Nephron (organoid): ENCODE measurements around the gene ID2.

Experiments
- H3K27ac Mint-ChIP-seq, 3 experiments: 2 replicates each; pipeline ENCODE4 v1.8.0; 2020; ENCODE audit warnings: mixed read lengths in 3 of 3, mild to moderate bottlenecking in 2 of 3, moderate library complexity in 1 of 3
- H3K27me3 Mint-ChIP-seq: 2 replicates; pipeline ENCODE4 v1.8.0; 2021; ENCODE audit warnings: low read depth, mild to moderate bottlenecking, moderate library complexity, mixed read lengths
- H3K36me3 Mint-ChIP-seq: 2 replicates; pipeline ENCODE4 v1.8.0; 2020; ENCODE audit warnings: low read depth, mixed read lengths
- H3K4me1 Mint-ChIP-seq: 2 replicates; pipeline ENCODE4 v1.8.0; 2020; ENCODE audit warnings: mixed read lengths
- H3K4me3 Mint-ChIP-seq, 3 experiments: 2 replicates each; pipeline ENCODE4 v1.8.0; 2020; ENCODE audit warnings: mild to moderate bottlenecking in 3 of 3, mixed read lengths in 3 of 3, moderate library complexity in 2 of 3
- H3K9me3 Mint-ChIP-seq: 2 replicates; pipeline ENCODE4 v1.8.0; 2020; ENCODE audit warnings: mixed read lengths
- CTCF ChIP-seq, 3 experiments: fragments of 200-600 bp; sonication (generic); IDR thresholded peaks; one replicate each; pipeline ENCODE4 v1.5.0; 2021; ENCODE audit warnings: antibody characterized with exemption in 3 of 3; ENCODE audit not compliant: unreplicated experiment in 3 of 3

ID2 gene

GRCh38 chr2:8681786-8682692 lies at the start of gene ID2:
Gene ID2, plus strand, starts transcription at chr2:8682056. Its CDS starts 110 bp downstream, at chr2:8682166.
- no peak for TF ChIP-seq CTCF (IDR thresholded peaks at IDR 0.05; ENCODE audit: unreplicated experiment in 3 of 3)
- no peaks in the 10 kb centered on the region for H3K27me3 Mint-ChIP-seq
- peak within 1 kb of the TSS; percentile 98 to 99 (median 99) for H3K27ac Mint-ChIP-seq
- no peaks in the 10 kb centered on the region for H3K9me3 Mint-ChIP-seq
- peak within 1 kb of the TSS; percentile 99 to 100 (median 100) for H3K4me3 Mint-ChIP-seq
- peaks cover 24% of the 10 kb centered on the region for H3K36me3 Mint-ChIP-seq
- H3K4me1 Mint-ChIP-seq = peaks cover 35% of the 10 kb centered on the region

GRCh38 chr2:8632755-8633154 lies 49.1 kb upstream of the ID2 start:
- H3K27ac Mint-ChIP-seq = peak overlapping the region; percentile 63 to 99 (median 99)
- peaks cover 44% of the 10 kb centered on the region for H3K4me1 Mint-ChIP-seq

GRCh38 chr2:8633186-8633734 lies 48.6 kb upstream of the ID2 start:
- no peaks in the 10 kb centered on the region for H3K36me3 Mint-ChIP-seq
- peak overlapping the region; percentile 94 to 99 (median 99) for H3K27ac Mint-ChIP-seq
- peaks cover 49% of the 10 kb centered on the region for H3K4me1 Mint-ChIP-seq
- H3K4me3 Mint-ChIP-seq = no peak overlapping the region
- H3K27me3 Mint-ChIP-seq = peaks cover 9% of the 10 kb centered on the region
- no peak for TF ChIP-seq CTCF (IDR thresholded peaks at IDR 0.05; ENCODE audit: unreplicated experiment in 3 of 3)
- no peaks in the 10 kb centered on the region for H3K9me3 Mint-ChIP-seq

More at GRCh38 chr2:8632755-8633154, 49.1 kb upstream of the ID2 start:
- peaks cover 8% of the 10 kb centered on the region for H3K27me3 Mint-ChIP-seq
- no peak for TF ChIP-seq CTCF (IDR thresholded peaks at IDR 0.05; ENCODE audit: unreplicated experiment in 3 of 3)
- H3K4me3 Mint-ChIP-seq = no peak overlapping the region
- H3K36me3 Mint-ChIP-seq = no peaks in the 10 kb centered on the region
- H3K9me3 Mint-ChIP-seq = no peaks in the 10 kb centered on the region

- peak overlapping the region in 2 of 3 experiments; percentile 20 to 30 for H3K4me3 Mint-ChIP-seq
- H3K4me1 Mint-ChIP-seq = peaks cover 55% of the 10 kb centered on the region
- no peaks in the 10 kb centered on the region for H3K36me3 Mint-ChIP-seq
- TF ChIP-seq CTCF (IDR thresholded peaks at IDR 0.05; ENCODE audit: unreplicated experiment in 3 of 3) = no peak
- no peaks in the 10 kb centered on the region for H3K9me3 Mint-ChIP-seq
- H3K27me3 Mint-ChIP-seq = peaks cover 14% of the 10 kb centered on the region
- H3K27ac Mint-ChIP-seq = peak overlapping the region; percentile 94 to 99 (median 99)
These were observed 48.0 kb upstream of the ID2 start for GRCh38 chr2:8633735-8634313.

GRCh38 chr2:8634466-8635172 lies 47.2 kb upstream of the ID2 start:
- Mint-ChIP-seq H3K27ac (peak overlapping the region; percentile 94 to 99 (median 99)), H3K4me3 (peak overlapping the region in 1 of 3 experiments; percentile 0), H3K9me3 (no peaks in the 10 kb centered on the region), H3K27me3 (peaks cover 6% of the 10 kb centered on the region), H3K36me3 (no peaks in the 10 kb centered on the region), H3K4me1 (peaks cover 58% of the 10 kb centered on the region)
- no peak for TF ChIP-seq CTCF (IDR thresholded peaks at IDR 0.05; ENCODE audit: unreplicated experiment in 3 of 3)
